ENCODE data around the gene CAPN12.

The CAPN12 gene

GRCh38 chr19:38710416-38710702, 33.9 kb downstream of the CAPN12 start:
- DNase-seq (ENCODE audit: low spot score) = no peak

DNA sequence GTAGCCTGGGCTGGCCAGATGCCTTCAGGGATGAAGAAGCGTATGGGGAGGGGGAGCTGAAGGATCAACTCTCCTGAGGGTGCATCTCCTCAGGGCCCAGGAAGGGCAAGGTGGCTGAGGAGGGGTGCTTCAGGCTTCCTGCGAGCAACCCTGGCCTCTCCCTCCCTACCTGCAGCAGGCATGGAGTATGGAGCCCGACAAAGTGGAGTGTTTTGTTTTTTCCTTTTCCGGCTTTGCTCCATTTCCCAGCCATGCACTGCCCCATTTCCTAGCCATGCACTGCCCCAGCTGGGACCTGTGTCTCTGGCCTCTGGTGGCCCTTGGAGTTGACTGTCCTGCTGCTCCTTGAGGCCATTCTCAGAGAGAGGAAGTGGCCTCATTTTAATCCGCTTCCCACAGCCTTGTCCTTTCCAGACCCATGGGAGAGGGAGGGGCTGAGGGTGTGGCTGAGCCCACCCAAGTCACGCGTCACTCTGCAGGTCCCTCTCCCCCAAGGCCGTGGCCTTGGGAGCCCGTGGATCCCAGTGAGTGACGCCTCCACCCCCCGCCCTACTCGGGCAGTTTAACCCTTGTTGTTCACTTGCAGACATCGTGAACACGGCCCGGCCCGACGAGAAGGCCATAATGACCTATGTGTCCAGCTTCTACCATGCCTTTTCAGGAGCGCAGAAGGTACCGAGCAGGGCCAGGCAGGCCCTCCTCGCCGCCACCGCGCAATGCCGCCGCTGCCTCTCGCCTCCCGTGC, 34.4 kb downstream of the CAPN12 start:
- no peak for DNase-seq (ENCODE audit: low spot score)

DNA sequence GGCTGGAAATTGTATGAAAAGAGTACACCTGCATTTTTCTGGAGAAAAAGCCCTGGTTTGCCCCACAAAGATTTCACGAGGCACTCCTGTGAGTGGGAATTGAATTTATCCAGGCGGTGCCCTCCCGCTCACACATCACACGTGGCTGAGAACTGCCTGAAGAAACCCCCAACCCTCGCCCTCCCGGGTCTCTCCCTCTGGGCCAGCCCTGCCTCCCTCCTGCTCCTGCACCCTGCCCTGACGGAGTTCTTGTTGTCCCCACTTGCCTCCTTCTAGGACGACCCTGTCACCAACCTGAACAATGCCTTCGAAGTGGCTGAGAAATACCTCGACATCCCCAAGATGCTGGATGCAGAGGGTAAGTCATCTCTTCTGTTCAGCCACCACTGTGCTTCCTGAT, 35.2 kb downstream of the CAPN12 start:
- DNase-seq (ENCODE audit: low spot score) = no peak

DNA sequence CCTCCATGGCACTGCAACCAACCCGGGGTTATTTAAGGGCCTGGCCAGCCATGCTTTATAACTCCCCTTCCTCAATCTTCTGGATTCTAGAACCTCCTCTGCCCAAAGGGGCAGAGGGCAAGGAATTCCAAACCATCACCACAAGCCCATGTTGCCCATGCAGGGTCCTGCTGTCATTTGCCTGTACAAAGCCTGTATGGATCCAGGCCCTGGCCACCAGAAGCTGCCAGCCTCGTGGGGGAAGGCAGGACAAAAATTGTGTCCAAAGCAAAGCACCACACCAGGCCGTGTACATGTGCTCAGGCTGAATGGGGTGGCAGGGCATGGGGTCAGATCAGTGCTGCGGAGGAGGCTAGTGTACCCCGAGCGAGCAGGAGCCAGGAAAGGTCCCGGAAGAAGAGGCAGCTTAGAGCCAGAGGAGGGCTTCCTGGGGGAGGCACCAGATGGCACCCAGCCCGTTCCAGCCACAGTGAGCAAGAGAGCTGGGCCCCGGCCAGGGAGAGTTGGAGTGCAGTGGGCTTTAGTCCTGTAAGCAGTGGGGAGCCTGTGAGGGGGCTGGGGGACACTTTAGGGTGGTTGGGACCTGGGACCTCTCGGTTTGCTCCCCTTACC, 35.8 kb downstream of the CAPN12 start:
- DNase-seq (ENCODE audit: low spot score) = no peak

DNA sequence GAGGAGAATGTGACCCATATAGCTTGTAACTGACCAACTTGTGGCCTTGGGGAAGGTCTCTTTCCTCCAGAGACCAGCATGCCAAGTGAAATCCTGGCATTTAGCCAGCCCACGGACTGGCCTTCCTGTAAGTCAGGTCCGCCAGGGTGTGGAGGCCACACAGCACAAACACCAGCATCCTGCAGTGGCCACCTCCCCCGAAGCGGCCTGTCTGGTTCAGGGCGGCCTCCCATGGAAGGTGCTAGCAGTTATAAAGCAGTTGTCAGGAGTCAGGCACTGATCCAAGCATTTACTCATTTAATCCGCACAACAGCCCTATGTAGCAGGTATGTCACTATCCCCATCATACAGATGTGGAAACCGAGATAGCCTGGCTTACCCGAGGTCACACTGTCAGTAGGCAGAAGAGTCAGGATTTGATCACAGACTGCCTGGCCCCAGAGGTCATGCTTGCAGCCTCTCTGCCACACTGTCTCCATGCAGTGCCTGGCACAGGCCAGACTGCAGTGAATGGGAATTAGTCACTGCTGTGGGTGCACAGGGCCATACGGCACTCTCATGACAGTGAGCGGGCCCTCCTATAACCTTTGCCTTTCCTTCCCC, 36.7 kb downstream of the CAPN12 start:
- no peak for DNase-seq (ENCODE audit: low spot score)

GRCh38 chr19:38706792-38707511, 37.3 kb downstream of the CAPN12 start:
- peak; percentile 62 for DNase-seq (ENCODE audit: low spot score)

- no peak for DNase-seq (ENCODE audit: low spot score)
Measured at GRCh38 chr19:38705197-38706019, 38.9 kb downstream of the CAPN12 start.

DNA sequence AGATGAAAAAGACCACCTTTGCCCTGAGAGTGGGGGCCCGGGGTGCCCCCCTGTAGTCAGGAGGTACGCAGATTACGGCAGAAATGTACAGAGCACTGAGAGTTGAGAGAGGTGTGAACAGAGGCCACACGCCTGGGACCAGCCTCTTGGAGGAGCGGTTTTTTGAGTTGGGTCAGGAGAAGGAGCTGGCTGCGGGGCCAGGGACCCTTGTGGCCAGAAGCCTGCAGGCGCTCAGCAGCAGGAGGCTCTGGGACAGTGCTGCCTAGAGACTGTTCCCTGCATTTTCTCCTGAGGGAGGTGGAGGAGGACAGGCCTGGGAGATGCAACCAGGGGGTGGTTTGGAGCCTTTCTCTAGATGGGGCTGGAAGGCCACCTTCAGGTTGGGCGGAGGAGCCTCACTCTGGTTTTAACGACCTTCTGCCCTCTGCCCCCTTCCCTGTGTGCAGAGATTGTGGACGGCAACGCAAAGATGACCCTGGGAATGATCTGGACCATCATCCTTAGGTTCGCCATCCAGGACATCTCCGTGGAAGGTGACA, 39.7 kb downstream of the CAPN12 start:
- DNase-seq (ENCODE audit: low spot score) = no peak

GRCh38 chr19:38703509-38703908, 40.8 kb downstream of the CAPN12 start:
- DNase-seq (ENCODE audit: low spot score) = no peak

GRCh38 chr19:38702278-38702677, 42.0 kb downstream of the CAPN12 start:
- no peak for DNase-seq (ENCODE audit: low spot score)

- no peak for DNase-seq (ENCODE audit: low spot score)
Measured at GRCh38 chr19:38701455-38702063, 42.7 kb downstream of the CAPN12 start.

GRCh38 chr19:38700902-38701454, 43.3 kb downstream of the CAPN12 start:
- no peak for DNase-seq (ENCODE audit: low spot score)

DNA sequence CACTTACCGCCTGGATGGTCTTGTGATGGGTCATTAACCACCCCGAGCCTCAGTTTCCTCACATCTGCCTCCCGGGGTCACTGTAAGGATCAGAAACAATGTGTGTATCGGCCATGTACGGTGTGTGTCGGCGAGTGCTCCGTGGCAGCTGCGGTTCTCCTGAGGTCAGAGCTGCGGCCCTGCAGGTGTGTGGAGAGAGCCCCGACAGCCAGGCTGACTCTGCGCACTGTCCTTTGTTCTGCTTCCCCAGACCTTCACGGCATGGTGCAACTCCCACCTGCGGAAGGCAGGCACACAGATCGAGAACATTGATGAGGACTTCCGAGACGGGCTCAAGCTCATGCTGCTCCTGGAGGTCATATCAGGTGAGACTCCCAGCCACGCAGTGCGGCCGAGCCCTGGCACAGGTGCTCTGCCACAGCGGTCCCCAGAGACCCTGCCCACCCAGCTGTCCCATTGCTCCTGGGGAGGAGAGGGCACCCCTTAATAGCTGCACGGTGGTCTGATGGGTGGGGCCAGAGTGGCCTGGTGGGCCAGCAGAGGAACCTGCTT, 43.8 kb downstream of the CAPN12 start:
- DNase-seq (ENCODE audit: low spot score) = no peak

DNA sequence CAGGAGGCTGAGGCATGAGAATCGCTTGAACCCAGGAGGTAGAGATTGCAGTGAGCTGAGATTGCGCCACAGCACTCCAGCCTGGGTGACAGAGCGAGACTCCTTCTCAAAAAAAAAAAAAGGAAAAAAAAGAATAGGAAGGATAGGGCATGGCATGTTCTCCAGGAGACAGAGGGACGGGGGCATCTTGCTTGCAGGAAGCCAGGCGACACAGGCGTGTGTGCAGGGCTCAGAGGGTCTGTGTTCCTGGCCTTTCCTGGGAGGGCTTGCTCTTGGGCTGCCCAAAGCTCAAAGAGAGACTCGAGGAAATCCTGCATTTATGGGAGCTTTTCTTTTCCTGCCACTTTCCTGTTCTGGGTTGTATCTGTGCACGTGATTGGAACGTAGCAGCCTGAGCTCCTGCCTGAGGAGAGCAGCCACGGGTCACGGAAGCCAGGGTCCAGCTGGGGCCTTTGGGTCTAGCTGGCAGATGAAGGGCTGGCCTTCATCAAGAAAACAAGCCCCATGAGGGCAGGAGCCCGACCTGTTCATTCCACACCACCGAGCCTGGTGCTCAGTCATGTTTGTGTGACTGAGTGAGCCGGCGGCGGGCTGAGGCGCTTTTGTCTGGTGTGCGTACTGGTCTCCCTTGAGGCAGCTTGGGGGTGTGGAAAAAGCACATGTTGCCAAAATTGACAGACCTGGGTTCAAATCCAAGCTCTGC, 44.5 kb downstream of the CAPN12 start:
- DNase-seq (ENCODE audit: low spot score) = no peak

DNA sequence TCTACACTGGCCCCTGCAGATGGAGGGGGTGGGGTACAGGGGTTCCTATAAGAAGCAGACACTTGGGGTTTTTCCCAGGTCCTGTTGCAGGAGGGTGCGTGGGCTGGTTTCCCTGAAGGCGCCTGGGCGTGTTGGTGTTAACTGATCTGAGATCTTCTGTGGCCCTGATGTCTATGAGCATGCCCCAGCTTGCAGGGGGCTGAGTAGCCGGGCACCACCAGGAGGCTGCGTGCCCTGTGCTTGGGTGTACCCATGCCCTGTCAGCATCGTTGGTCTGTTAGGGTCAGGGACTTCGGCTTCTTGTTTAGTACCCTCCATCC, 45.3 kb downstream of the CAPN12 start:
- no peak for DNase-seq (ENCODE audit: low spot score)

GRCh38 chr19:38698225-38699026, 45.8 kb downstream of the CAPN12 start:
- no peak for DNase-seq (ENCODE audit: low spot score)

DNA sequence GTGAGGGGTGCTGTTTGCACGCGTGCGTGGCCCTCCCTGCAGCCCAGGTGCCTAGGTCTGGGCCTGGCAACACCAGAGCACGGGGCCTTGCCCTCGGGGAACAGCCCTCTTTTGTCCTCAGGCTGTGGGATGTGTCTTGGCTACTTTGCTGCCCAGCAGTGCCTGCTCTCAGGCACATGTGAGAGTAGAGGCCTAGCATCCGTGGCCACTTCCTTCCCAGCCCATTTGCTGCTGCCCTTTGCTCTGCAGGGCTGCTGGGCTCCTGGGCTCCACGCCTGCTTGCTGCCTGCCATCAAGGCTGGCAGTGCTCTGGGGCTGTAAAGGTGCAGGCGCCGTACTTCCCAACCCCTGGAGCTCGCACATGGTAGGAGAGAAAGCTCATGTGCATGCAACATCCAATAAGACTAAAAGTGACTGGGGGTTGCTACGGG, 46.6 kb downstream of the CAPN12 start:
- DNase-seq (ENCODE audit: low spot score) = no peak

DNA sequence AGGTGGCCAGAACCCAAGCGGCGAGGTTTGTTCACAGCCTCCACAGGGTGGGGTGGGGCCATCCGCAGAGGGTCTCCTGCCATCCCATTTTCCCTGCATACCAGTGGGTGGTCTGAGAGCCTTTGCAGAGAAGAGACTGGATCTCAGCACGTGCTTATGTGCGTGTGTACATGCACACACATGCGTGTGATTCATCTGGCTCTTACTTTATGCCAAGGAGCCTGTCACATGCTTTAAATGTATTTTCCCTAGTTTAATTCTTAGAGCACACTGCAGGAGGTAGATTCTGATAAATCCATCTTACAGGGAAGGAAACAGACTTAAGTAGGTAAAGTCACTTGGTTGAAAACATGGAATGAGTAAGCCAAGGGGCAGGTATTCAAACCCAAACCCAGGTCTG, 47.1 kb downstream of the CAPN12 start:
- DNase-seq (ENCODE audit: low spot score) = no peak

GRCh38 chr19:38696729-38697055, 47.6 kb downstream of the CAPN12 start:
- no peak for DNase-seq (ENCODE audit: low spot score)

Data from iPS-NIHi11 (cell line).